ENCODE data around the gene HHATL. TPM values are rescaled to one million over a fixed set of nuclear protein-coding genes. Genes with fewer than 3 reads are reported as not detected.

Gene HHATL
- total RNA-seq, 1 experiment from 2014 or later = 0.92 TPM

DNA sequence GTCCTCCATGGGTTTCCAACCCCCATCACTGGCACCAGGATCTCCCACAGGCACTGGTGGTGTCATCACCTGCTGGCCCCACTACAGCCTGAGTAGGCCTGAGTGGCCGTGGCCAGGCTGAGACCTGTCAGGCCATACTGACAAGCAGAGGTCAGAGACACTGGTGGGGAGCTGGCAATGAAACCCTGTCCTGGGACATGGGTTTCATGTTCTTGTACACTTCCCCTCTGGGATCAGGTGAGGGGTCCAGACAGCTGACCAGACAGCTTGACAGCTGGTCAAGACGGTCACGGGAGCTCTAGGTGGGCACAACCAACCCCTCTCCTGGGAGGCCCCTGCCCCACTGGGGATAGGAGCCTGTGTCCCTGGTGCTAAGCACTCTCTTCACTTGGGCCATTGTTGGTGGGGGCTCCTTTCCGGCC lies 36.0 kb downstream of the HHATL start:
- CTCF ChIA-PET = no interaction called here

DNA sequence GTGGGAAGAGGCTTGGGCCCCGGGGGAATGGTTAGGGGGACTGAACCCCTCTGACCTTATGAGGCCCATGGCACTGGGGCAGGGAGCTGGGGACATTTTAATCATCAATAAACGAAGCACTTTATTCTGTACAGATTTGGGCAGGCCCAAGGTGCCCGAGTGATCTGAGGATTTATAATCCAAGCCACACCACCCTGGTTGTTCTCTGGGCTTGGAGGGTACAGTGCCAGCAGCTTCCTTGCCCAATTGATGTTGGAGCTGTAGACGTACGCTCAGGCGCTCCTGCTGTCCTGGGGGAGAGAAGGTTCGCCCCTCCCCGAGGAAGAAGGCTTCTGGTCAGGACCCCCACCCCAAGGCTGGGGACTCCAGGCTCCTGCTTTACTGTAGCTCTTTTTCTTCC lies 36.6 kb downstream of the HHATL start:
- ChIA-PET CTCF (interaction anchor here (1.0 kb wide), 2 partner anchors 45 to 84 kb away, joined by 3 to 4 read pairs; no protein-coding TSS in a partner anchor), POLR2A (interaction anchor here (1.0 kb wide), 1 partner anchor 66 kb away, joined by 4 read pairs; no protein-coding TSS in a partner anchor)
- H3K27ac Mint-ChIP-seq = no peak overlapping the region
- DNase-seq (ENCODE audit: low spot score) (no peak), ATAC-seq (no peak)
- H3K36me3 Mint-ChIP-seq = no peaks in the 10 kb centered on the region; the same call in 1 of the 2 replicates
- peaks cover 8% of the 10 kb centered on the region for H3K4me1 Mint-ChIP-seq
- H3K4me3 Mint-ChIP-seq = no peak overlapping the region
- H3K27me3 Mint-ChIP-seq (ENCODE audit: low read depth) = peaks cover 3% of the 10 kb centered on the region
- peaks cover 9% of the 10 kb centered on the region for H3K9me3 Mint-ChIP-seq
- TF ChIP-seq RELA (CRISPR knock-in tag; IDR thresholded peaks at IDR 0.05; ENCODE audit: borderline replicate concordance) = no peak
- TF ChIP-seq ZNF138 (CRISPR knock-in tag; conservative IDR thresholded peaks at IDR 0.05) = no peak
- no peak for TF ChIP-seq ZNF425 (CRISPR knock-in tag; conservative IDR thresholded peaks at IDR 0.05)
- TF ChIP-seq, protein P1, sequence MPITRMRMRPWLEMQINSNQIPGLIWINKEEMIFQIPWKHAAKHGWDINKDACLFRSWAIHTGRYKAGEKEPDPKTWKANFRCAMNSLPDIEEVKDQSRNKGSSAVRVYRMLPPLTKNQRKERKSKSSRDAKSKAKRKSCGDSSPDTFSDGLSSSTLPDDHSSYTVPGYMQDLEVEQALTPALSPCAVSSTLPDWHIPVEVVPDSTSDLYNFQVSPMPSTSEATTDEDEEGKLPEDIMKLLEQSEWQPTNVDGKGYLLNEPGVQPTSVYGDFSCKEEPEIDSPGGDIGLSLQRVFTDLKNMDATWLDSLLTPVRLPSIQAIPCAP (CRISPR knock-in tag; IDR thresholded peaks at IDR 0.05) = no peak
- TF ChIP-seq ZNF671 (CRISPR knock-in tag; IDR thresholded peaks at IDR 0.05) = no peak
- no peak for TF ChIP-seq IRF2 (CRISPR knock-in tag; IDR thresholded peaks at IDR 0.05; ENCODE audit: borderline replicate concordance, low read depth)
- TF ChIP-seq, protein P2, sequence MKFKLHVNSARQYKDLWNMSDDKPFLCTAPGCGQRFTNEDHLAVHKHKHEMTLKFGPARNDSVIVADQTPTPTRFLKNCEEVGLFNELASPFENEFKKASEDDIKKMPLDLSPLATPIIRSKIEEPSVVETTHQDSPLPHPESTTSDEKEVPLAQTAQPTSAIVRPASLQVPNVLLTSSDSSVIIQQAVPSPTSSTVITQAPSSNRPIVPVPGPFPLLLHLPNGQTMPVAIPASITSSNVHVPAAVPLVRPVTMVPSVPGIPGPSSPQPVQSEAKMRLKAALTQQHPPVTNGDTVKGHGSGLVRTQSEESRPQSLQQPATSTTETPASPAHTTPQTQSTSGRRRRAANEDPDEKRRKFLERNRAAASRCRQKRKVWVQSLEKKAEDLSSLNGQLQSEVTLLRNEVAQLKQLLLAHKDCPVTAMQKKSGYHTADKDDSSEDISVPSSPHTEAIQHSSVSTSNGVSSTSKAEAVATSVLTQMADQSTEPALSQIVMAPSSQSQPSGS (CRISPR knock-in tag; IDR thresholded peaks at IDR 0.05; ENCODE audit: borderline replicate concordance, low read depth) = no peak
- no peak for TF ChIP-seq GTF2I (CRISPR knock-in tag; conservative IDR thresholded peaks at IDR 0.05)
- TF ChIP-seq, protein P3, sequence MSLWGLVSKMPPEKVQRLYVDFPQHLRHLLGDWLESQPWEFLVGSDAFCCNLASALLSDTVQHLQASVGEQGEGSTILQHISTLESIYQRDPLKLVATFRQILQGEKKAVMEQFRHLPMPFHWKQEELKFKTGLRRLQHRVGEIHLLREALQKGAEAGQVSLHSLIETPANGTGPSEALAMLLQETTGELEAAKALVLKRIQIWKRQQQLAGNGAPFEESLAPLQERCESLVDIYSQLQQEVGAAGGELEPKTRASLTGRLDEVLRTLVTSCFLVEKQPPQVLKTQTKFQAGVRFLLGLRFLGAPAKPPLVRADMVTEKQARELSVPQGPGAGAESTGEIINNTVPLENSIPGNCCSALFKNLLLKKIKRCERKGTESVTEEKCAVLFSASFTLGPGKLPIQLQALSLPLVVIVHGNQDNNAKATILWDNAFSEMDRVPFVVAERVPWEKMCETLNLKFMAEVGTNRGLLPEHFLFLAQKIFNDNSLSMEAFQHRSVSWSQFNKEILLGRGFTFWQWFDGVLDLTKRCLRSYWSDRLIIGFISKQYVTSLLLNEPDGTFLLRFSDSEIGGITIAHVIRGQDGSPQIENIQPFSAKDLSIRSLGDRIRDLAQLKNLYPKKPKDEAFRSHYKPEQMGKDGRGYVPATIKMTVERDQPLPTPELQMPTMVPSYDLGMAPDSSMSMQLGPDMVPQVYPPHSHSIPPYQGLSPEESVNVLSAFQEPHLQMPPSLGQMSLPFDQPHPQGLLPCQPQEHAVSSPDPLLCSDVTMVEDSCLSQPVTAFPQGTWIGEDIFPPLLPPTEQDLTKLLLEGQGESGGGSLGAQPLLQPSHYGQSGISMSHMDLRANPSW (CRISPR knock-in tag; conservative IDR thresholded peaks at IDR 0.05; ENCODE audit: low read depth) = no peak
- TF ChIP-seq, protein P4, sequence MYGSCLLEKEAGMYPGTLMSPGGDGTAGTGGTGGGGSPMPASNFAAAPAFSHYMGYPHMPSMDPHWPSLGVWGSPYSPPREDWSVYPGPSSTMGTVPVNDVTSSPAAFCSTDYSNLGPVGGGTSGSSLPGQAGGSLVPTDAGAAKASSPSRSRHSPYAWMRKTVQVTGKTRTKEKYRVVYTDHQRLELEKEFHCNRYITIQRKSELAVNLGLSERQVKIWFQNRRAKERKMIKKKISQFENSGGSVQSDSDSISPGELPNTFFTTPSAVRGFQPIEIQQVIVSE (CRISPR knock-in tag; IDR thresholded peaks at IDR 0.05; ENCODE audit: borderline replicate concordance) = no peak
- TF ChIP-seq ZBTB21 (CRISPR knock-in tag; IDR thresholded peaks at IDR 0.05; ENCODE audit: borderline replicate concordance) = no peak
- no peak for TF ChIP-seq FOXJ3 (CRISPR knock-in tag; IDR thresholded peaks at IDR 0.05; ENCODE audit: borderline replicate concordance)
- TF ChIP-seq HMGA2 (CRISPR knock-in tag; IDR thresholded peaks at IDR 0.05) = no peak
- no peak for TF ChIP-seq CREM (CRISPR knock-in tag; IDR thresholded peaks at IDR 0.05)
- TF ChIP-seq FOXP4 (CRISPR knock-in tag; IDR thresholded peaks at IDR 0.05) = no peak
- TF ChIP-seq, protein P5, sequence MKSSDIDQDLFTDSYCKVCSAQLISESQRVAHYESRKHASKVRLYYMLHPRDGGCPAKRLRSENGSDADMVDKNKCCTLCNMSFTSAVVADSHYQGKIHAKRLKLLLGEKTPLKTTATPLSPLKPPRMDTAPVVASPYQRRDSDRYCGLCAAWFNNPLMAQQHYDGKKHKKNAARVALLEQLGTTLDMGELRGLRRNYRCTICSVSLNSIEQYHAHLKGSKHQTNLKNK (CRISPR knock-in tag; IDR thresholded peaks at IDR 0.05) = no peak
- no peak for TF ChIP-seq ETV6 (CRISPR knock-in tag; IDR thresholded peaks at IDR 0.05)

More for the DNA sequence above, 36.0 kb downstream of the HHATL start:
- ATAC-seq = no peak
- no peak for DNase-seq (ENCODE audit: low spot score)
- Mint-ChIP-seq H3K4me1 (peaks cover 8% of the 10 kb centered on the region), H3K9me3 (peaks cover 11% of the 10 kb centered on the region), H3K27me3 (ENCODE audit: low read depth) (peaks cover 3% of the 10 kb centered on the region), H3K36me3 (no peaks in the 10 kb centered on the region), H3K4me3 (no peak overlapping the region), H3K27ac (no peak overlapping the region)
- POLR2A ChIA-PET = interaction anchor here (1.0 kb wide), 1 partner anchor 66 kb away, joined by 4 read pairs; no protein-coding TSS in a partner anchor
- TF ChIP-seq, protein P6, sequence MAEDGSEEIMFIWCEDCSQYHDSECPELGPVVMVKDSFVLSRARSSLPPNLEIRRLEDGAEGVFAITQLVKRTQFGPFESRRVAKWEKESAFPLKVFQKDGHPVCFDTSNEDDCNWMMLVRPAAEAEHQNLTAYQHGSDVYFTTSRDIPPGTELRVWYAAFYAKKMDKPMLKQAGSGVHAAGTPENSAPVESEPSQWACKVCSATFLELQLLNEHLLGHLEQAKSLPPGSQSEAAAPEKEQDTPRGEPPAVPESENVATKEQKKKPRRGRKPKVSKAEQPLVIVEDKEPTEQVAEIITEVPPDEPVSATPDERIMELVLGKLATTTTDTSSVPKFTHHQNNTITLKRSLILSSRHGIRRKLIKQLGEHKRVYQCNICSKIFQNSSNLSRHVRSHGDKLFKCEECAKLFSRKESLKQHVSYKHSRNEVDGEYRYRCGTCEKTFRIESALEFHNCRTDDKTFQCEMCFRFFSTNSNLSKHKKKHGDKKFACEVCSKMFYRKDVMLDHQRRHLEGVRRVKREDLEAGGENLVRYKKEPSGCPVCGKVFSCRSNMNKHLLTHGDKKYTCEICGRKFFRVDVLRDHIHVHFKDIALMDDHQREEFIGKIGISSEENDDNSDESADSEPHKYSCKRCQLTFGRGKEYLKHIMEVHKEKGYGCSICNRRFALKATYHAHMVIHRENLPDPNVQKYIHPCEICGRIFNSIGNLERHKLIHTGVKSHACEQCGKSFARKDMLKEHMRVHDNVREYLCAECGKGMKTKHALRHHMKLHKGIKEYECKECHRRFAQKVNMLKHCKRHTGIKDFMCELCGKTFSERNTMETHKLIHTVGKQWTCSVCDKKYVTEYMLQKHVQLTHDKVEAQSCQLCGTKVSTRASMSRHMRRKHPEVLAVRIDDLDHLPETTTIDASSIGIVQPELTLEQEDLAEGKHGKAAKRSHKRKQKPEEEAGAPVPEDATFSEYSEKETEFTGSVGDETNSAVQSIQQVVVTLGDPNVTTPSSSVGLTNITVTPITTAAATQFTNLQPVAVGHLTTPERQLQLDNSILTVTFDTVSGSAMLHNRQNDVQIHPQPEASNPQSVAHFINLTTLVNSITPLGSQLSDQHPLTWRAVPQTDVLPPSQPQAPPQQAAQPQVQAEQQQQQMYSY (CRISPR knock-in tag; IDR thresholded peaks at IDR 0.05) = no peak
- no peak for TF ChIP-seq ZNF317 (CRISPR knock-in tag; IDR thresholded peaks at IDR 0.05; ENCODE audit: borderline replicate concordance, low read depth)
